Measurements from ENCODE around the gene KCNQ1.

GRCh38 chr11:2741006-2741376 is 296.2 kb downstream of the KCNQ1 start:
- TF ChIP-seq CTCF (IDR thresholded peaks at IDR 0.05) (no peak), POLR2A (IDR thresholded peaks at IDR 0.05) (no peak)

Data from lower leg skin (tissue), 3 donors.